Peyer's patch (tissue), 4 donors: ENCODE data around the gene FRMD4A. TPM values are rescaled to one million over a fixed set of nuclear protein-coding genes. Genes with fewer than 3 reads are reported as not detected.

Source experiments
- DNase-seq, 3 donors: peaks; one replicate each; pipeline ENCODE4 v3.0.0-alpha.2; 2017 to 2019
- H3K27ac ChIP-seq, 4 donors: fragments of 200-600 bp; sonication (generic); one replicate each; pipeline ENCODE4 v1.5.1; 2016 to 2019
- H3K27me3 ChIP-seq, 2 donors: fragments of 200-600 bp; sonication (generic); one replicate each; pipeline ENCODE4 v1.5.1; 2019
- H3K36me3 ChIP-seq, 3 donors: fragments of 200-600 bp; sonication (generic); one replicate each; pipeline ENCODE4 v1.5.1; 2016 to 2019
- H3K4me1 ChIP-seq, 4 donors: fragments of 200-600 bp; sonication (generic); one replicate each; pipeline ENCODE4 v1.5.1; 2016 to 2019
- H3K4me3 ChIP-seq, 4 donors: fragments of 200-600 bp; sonication (generic); 1 replicate in 3 of 4; 2 replicates in 1 of 4; pipeline ENCODE4 v1.5.1; 2016 to 2019; ENCODE audit warnings: mild to moderate bottlenecking in 1 of 4
- H3K9me3 ChIP-seq, 4 donors: fragments of 200-600 bp; sonication (generic); one replicate each; pipeline ENCODE4 v1.5.1; 2016 to 2019; ENCODE audit warnings: mild to moderate bottlenecking in 1 of 4
- CTCF ChIP-seq, 6 experiments: fragments of 450-650 bp in 4 of 6; fragments of 200-600 bp in 2 of 6; sonication (generic) in 1 of 6; IDR thresholded peaks; one replicate each; pipeline ENCODE4 v1.5.1; 2017 to 2019; ENCODE audit warnings: antibody characterized with exemption in 6 of 6, mild to moderate bottlenecking in 3 of 6, moderate library complexity in 1 of 6
- POLR2A ChIP-seq, 2 donors: fragments of 450-650 bp; IDR thresholded peaks; one replicate each; pipeline ENCODE4 v1.5.1; 2017; ENCODE audit warnings: antibody characterized with exemption in 2 of 2, mild to moderate bottlenecking in 2 of 2, moderate library complexity in 2 of 2
- total RNA-seq, 4 donors: library from RNA; depleted of rRNA; stranded (reverse); fragments of >200 nt; gene quantifications; one replicate each; pipeline ENCODE4 v1.1.0, GENCODE V29; 2016

The FRMD4A gene
- total RNA-seq, 4 donors from 2014 or later = 3.0 to 47.9 (median 5.9) TPM

GRCh38 chr10:13892001-13892491 is 438.7 kb downstream of the FRMD4A start:
- no peaks in the 10 kb centered on the region for H3K27me3 ChIP-seq
- TF ChIP-seq POLR2A (IDR thresholded peaks at IDR 0.05) = no peak
- TF ChIP-seq CTCF (IDR thresholded peaks at IDR 0.05) = no peak
- no peaks in the 10 kb centered on the region for H3K36me3 ChIP-seq
- peaks cover 0 to 3% (median 0%) of the 10 kb centered on the region in 4 donors for H3K4me1 ChIP-seq
- peak overlapping the region in 3 of 4 donors; percentile 6 to 60 (median 59) for H3K27ac ChIP-seq
- no peaks in the 10 kb centered on the region for H3K9me3 ChIP-seq
- DNase-seq = no peak
- peak overlapping the region; percentile 7 to 59 (median 44) for H3K4me3 ChIP-seq

GRCh38 chr10:13891128-13892000 is 439.4 kb downstream of the FRMD4A start:
- Histone ChIP-seq H3K27ac (peak overlapping the region in 3 of 4 donors; percentile 29 to 60 (median 59)), H3K4me3 (peak overlapping the region; percentile 24 to 59 (median 44)), H3K27me3 (no peaks in the 10 kb centered on the region), H3K4me1 (peaks cover 0 to 3% (median 0%) of the 10 kb centered on the region in 4 donors), H3K9me3 (no peaks in the 10 kb centered on the region), H3K36me3 (no peaks in the 10 kb centered on the region)
- TF ChIP-seq CTCF (IDR thresholded peaks at IDR 0.05) (no peak), POLR2A (IDR thresholded peaks at IDR 0.05) (no peak)
- DNase-seq = no peak

GRCh38 chr10:13890233-13891127 is 440.2 kb downstream of the FRMD4A start:
- no peaks in the 10 kb centered on the region for H3K27me3 ChIP-seq
- TF ChIP-seq POLR2A (IDR thresholded peaks at IDR 0.05) = no peak
- peak overlapping the region in 3 of 4 donors; percentile 2 to 59 (median 3) for H3K27ac ChIP-seq
- H3K4me3 ChIP-seq = peak overlapping the region; percentile 24 to 59 (median 44)
- H3K4me1 ChIP-seq = peaks cover 0 to 3% (median 0%) of the 10 kb centered on the region in 4 donors
- no peaks in the 10 kb centered on the region for H3K36me3 ChIP-seq
- no peaks in the 10 kb centered on the region for H3K9me3 ChIP-seq
- DNase-seq = no peak

GRCh38 chr10:13887761-13888160 is 443.0 kb downstream of the FRMD4A start:
- TF ChIP-seq CTCF (IDR thresholded peaks at IDR 0.05) (no peak), POLR2A (IDR thresholded peaks at IDR 0.05) (no peak)
- H3K4me3 ChIP-seq = no peak overlapping the region
- H3K9me3 ChIP-seq = no peaks in the 10 kb centered on the region
- no peak overlapping the region for H3K27ac ChIP-seq
- H3K4me1 ChIP-seq = peaks cover 0 to 3% (median 0%) of the 10 kb centered on the region in 4 donors
- no peaks in the 10 kb centered on the region for H3K27me3 ChIP-seq
- H3K36me3 ChIP-seq = no peaks in the 10 kb centered on the region
- DNase-seq = no peak

- H3K9me3 ChIP-seq = no peaks in the 10 kb centered on the region
- H3K36me3 ChIP-seq = no peaks in the 10 kb centered on the region
- DNase-seq = no peak
- no peaks in the 10 kb centered on the region for H3K27me3 ChIP-seq
- no peak overlapping the region for H3K27ac ChIP-seq
- no peaks in the 10 kb centered on the region for H3K4me1 ChIP-seq
- no peak for TF ChIP-seq POLR2A (IDR thresholded peaks at IDR 0.05)
- TF ChIP-seq CTCF (IDR thresholded peaks at IDR 0.05) = no peak
- H3K4me3 ChIP-seq = no peak overlapping the region
Observed at GRCh38 chr10:13885238-13885990, 445.3 kb downstream of the FRMD4A start.
